BE2C (cell line): ENCODE data around the gene ST7L.
"Not testable (repeated sequence)": the region's sequence is repeated elsewhere in the genome, so short reads cannot be mapped to it uniquely, and the experiment has no call there.

Source experiments
- DNase-seq: peaks from one replicate; pipeline ENCODE4 v3.0.0-alpha.2; 2020
- H3K27me3 ChIP-seq: fragments of 250-450 bp; sonication (Bioruptor Pico); 2 replicates; pipeline ENCODE4 v1.5.1; 2020; ENCODE audit warnings: mild to moderate bottlenecking
- H3K36me3 ChIP-seq: fragments of 250-450 bp; sonication (Bioruptor Pico); 2 replicates; pipeline ENCODE4 v1.5.1; 2020; ENCODE audit warnings: mild to moderate bottlenecking
- H3K4me1 ChIP-seq: fragments of 250-450 bp; sonication (Bioruptor Pico); 2 replicates; pipeline ENCODE4 v1.5.1; 2020
- H3K4me3 ChIP-seq: 2 replicates; pipeline ENCODE4 v1.5.1; 2011; ENCODE audit warnings: low read depth, low read length
- H3K9me3 ChIP-seq: fragments of 250-450 bp; sonication (Bioruptor Pico); 2 replicates; pipeline ENCODE4 v1.5.1; 2020
- TF ChIP-seq, protein P1 (sequence below): IDR thresholded peaks from 2 replicates; pipeline ENCODE4 v1.5.1; 2012; ENCODE audit warnings: mild to moderate bottlenecking, low read depth, low read length

ST7L gene

DNA sequence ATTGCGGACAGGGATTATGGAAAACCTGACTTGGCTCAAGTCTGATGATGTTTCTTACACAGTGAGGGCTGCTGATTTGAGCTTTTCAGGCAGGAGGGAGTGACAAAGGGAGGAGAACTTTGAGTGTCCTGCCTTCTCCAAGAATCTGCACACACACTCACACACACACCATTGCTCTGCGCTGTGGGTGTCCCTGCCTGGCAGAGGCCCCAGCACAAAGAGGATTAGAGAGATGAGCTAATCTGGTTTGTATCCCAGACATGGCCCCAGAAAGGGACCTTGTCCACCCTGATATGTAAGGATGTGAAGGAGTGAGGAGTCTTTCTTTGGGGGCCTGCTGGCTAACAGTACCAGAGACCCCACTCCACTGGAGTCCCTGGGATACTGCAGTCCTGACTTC is 116.1 kb downstream of the ST7L start:
- H3K4me1 ChIP-seq = peaks cover 4% of the 10 kb centered on the region; the same call in 1 of the 2 replicates
- no peak for DNase-seq
- H3K4me3 ChIP-seq = peak overlapping the region; percentile 54; the same call in 1 of the 2 replicates
- peaks cover 32% of the 10 kb centered on the region for H3K27me3 ChIP-seq
- H3K36me3 ChIP-seq = no peaks in the 10 kb centered on the region
- H3K9me3 ChIP-seq = no peaks in the 10 kb centered on the region
- TF ChIP-seq, protein P1, sequence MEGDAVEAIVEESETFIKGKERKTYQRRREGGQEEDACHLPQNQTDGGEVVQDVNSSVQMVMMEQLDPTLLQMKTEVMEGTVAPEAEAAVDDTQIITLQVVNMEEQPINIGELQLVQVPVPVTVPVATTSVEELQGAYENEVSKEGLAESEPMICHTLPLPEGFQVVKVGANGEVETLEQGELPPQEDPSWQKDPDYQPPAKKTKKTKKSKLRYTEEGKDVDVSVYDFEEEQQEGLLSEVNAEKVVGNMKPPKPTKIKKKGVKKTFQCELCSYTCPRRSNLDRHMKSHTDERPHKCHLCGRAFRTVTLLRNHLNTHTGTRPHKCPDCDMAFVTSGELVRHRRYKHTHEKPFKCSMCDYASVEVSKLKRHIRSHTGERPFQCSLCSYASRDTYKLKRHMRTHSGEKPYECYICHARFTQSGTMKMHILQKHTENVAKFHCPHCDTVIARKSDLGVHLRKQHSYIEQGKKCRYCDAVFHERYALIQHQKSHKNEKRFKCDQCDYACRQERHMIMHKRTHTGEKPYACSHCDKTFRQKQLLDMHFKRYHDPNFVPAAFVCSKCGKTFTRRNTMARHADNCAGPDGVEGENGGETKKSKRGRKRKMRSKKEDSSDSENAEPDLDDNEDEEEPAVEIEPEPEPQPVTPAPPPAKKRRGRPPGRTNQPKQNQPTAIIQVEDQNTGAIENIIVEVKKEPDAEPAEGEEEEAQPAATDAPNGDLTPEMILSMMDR = no peak

DNA sequence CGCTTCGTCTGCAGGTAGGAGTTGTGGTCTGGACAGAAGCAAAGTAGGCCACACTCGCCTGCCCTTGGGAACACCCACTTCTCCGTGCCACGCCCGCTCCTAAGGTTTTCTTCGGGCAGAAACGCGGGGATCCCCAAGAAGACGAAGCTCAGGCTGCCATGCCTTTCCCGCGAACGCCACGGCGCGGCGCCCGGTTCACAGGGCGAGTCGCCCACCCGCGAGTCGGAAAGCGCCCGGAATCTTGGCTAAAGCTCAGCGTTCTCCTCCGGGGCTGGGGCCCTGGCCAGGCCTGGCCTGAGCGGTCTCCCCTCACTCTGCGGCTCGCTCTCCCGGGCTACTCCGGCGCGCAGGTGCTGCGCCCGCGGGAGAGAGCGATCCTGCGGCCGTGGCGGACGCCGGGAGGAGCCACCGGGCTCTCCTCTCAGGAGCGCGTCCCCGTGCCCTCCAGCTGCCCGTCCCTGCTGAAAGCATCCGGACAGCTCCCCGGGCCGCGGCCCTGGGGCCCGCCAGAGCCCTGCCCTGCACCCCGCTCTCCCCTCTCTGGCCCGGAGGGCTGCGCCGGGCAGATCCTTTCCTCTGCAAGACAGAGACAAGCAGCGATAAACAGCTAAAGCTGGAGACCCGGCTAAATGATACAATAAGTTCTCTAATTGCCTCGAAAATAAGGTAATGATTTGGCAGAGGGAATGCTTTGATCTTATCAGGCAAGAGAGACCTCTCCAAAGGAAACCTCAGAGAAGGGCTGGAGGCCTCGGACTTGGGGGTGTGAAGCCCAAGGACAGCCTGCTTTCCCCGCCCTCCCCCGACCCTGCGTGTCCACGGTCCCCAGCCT is 116.9 kb downstream of the ST7L start:
- Histone ChIP-seq H3K27me3 (peaks cover 25% of the 10 kb centered on the region), H3K4me3 (peak overlapping the region; percentile 54), H3K9me3 (no peaks in the 10 kb centered on the region), H3K4me1 (peaks cover 4% of the 10 kb centered on the region; the same call in 1 of the 2 replicates), H3K36me3 (no peaks in the 10 kb centered on the region)
- DNase-seq = peak; percentile 76
- TF ChIP-seq, protein P1 = peak; percentile 64

DNA sequence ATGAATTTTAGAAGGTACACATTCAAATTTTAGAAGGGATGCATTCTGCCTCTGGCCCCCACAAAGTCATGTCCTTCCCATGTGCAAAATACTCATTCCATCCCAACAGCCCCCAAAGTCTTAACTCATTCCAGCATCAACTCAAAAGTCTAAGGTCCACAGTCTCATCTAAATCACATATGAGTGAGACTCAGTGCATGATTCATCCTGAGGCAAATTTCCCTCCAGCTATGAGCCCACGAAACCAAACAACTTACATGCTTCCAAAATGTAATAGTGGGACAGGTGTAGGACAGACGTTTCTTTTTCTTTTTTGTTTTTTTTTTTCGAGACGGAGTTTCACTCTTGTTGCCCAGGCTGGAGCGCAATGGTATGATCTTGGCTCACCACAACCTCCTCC is 122.7 kb downstream of the ST7L start:
- no peak for DNase-seq

DNA sequence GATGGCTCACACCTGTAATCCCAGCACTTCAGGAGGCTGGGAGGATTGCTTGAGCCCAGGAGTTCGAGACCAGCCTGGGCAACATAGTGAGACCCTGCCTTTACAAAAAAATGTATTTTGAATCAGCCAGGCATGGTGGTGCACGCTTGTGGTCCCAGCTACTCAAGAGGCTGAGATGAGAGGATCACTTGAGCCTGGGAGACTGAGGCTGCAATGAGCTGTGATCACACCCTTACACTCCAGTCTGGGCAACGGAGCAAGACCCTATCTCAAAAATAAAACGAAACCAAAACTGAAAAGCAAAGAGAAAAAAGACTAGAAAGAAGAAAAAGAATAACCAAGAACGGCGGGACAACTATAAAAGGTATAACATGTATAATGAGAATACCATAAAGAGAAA is 125.6 kb downstream of the ST7L start:
- TF ChIP-seq, protein P1 = no peak
- H3K4me3 ChIP-seq = no peak overlapping the region
- H3K27me3 ChIP-seq = peaks cover 8% of the 10 kb centered on the region
- DNase-seq = no peak
- no peaks in the 10 kb centered on the region for H3K36me3 ChIP-seq
- no peaks in the 10 kb centered on the region for H3K9me3 ChIP-seq
- H3K4me1 ChIP-seq = no peaks in the 10 kb centered on the region

More for the DNA sequence above, 122.7 kb downstream of the ST7L start:
- TF ChIP-seq, protein P1 = no peak
- H3K4me1 ChIP-seq = no peaks in the 10 kb centered on the region
- H3K4me3 ChIP-seq = no peak overlapping the region
- H3K27me3 ChIP-seq = peaks cover 10% of the 10 kb centered on the region
- no peaks in the 10 kb centered on the region for H3K36me3 ChIP-seq
- no peaks in the 10 kb centered on the region for H3K9me3 ChIP-seq

DNA sequence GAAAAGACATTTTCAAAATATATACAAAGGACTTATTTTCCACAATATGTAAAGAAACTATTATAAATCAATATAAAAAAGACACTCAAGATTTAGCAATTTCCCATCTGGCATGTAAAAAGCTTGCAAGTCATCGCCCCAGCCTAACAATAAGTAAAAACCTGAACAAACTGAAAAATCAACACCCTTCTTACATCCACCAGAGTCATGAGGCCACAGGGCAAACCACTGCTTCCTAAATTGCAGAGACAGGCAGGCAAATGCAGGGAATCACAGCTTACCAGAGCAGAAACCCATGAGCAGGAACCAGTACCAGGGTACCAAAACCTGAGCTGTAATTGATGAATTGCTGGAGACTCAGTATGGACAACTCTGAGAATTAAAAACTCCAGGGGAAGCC is 126.9 kb downstream of the ST7L start:
- TF ChIP-seq, protein P1 = no peak
- DNase-seq = no peak
- Histone ChIP-seq H3K4me3 (no peak overlapping the region), H3K4me1 (no peaks in the 10 kb centered on the region), H3K36me3 (no peaks in the 10 kb centered on the region), H3K27me3 (peaks cover 8% of the 10 kb centered on the region), H3K9me3 (no peaks in the 10 kb centered on the region)

DNA sequence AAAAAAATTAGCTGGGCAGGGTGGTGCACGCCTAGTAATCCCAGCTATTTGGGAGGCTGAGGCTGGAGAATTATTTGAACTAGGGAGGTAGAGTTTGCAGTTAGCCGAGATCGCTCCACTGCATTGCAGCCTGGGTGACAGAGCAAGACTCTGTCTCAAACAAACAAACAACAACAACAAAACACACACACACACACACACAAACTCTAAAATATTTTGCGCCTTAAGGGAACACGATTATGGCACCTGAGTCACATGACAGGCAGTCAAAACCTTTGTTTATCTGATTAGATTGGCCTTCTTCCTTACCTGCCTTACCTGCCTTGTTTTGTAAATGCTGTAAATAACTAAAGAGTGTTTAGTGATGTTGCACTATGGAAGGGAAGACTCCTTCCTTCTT is 130.8 kb downstream of the ST7L start:
- Histone ChIP-seq H3K36me3 (no peaks in the 10 kb centered on the region), H3K4me1 (no peaks in the 10 kb centered on the region), H3K27me3 (peaks cover 3% of the 10 kb centered on the region), H3K4me3 (no peak overlapping the region), H3K9me3 (no peaks in the 10 kb centered on the region)
- no peak for DNase-seq
- TF ChIP-seq, protein P1 = no peak

DNA sequence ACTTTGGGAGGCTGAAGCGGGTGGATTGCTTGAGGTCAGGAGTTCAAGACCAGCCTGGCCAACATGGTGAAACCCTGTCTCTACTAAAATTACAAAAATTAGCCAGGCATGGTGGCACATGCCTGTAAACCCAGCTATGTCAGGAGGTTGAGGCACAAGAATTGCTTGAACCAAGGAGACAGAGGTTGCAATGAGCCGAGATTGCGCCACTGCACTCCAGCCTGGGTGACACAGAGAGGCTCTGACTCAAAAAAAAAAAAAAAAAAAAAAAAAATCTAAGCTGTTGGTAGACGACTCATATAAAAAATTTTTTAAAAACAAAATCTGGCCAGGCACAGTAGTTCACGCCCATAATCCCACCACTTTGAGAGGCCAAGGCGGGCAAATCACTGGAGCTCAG is 131.3 kb downstream of the ST7L start:
- H3K4me1 ChIP-seq, H3K36me3 ChIP-seq, H3K27me3 ChIP-seq, H3K4me3 ChIP-seq, DNase-seq, H3K9me3 ChIP-seq: not testable (repeated sequence)

DNA sequence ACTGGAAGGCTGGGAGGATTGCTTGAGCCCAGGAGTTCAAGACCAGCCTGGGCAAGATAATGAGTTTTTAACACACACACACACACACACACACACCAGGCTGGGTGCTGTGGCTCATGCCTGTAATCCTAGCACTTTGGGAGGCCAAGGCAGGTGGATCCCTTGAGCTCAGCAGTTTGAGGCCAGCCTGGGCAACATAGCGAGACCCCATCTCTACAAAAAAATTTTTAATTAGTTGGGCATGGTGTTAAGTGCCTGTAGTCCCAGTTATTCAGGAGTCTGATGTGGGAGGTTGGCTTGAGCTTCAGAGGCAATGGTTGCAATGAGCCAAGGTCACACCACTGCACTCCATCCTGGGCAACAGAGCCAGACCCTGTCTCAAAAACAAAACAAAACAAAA is 132.9 kb downstream of the ST7L start:
- not testable (repeated sequence) for H3K27me3 ChIP-seq, H3K4me3 ChIP-seq, H3K9me3 ChIP-seq, DNase-seq, H3K36me3 ChIP-seq, H3K4me1 ChIP-seq
